Measurements from ENCODE around the gene PRR23E. TPM values are rescaled to one million over a fixed set of nuclear protein-coding genes. Genes with fewer than 3 reads are reported as not detected.

The PRR23E gene
- total RNA-seq, 4 donors from 2014 or later: not detected

GRCh38 chr3:127172211-127172610 lies 20.7 kb upstream of the PRR23E start:
- no peaks in the 10 kb centered on the region for H3K9me3 ChIP-seq
- H3K27me3 ChIP-seq: peaks cover 0 to 77% (median 0%) of the 10 kb centered on the region in 4 donors
- intact Hi-C loops (cut with DNase I): no loop called here
- H3K4me3 ChIP-seq: no peak overlapping the region
- TF ChIP-seq CTCF (IDR thresholded peaks at IDR 0.05): no peak
- TF ChIP-seq POLR2A (IDR thresholded peaks at IDR 0.05): no peak
- no peaks in the 10 kb centered on the region for H3K36me3 ChIP-seq
- DNase-seq: no peak
- WGBS, 2 donors: 75 to 78% methylated on average over 5 of the region's 5 CpGs
- no peak overlapping the region for H3K27ac ChIP-seq
- peaks cover 0 to 3% (median 0%) of the 10 kb centered on the region in 3 donors for H3K4me1 ChIP-seq

GRCh38 chr3:127172781-127173515 lies 20.0 kb upstream of the PRR23E start:
- Histone ChIP-seq H3K27me3 (peaks cover 0 to 70% (median 0%) of the 10 kb centered on the region in 4 donors), H3K27ac (no peak overlapping the region), H3K4me3 (no peak overlapping the region), H3K9me3 (no peaks in the 10 kb centered on the region), H3K36me3 (no peaks in the 10 kb centered on the region), H3K4me1 (peaks cover 0 to 3% (median 0%) of the 10 kb centered on the region in 3 donors)
- TF ChIP-seq POLR2A (IDR thresholded peaks at IDR 0.05) (no peak), CTCF (IDR thresholded peaks at IDR 0.05) (no peak)
- 36 to 39% methylated on average over 10 to 15 of the region's 22 CpGs for WGBS, 2 donors
- intact Hi-C loops (cut with DNase I): no loop called here
- DNase-seq: no peak

- Histone ChIP-seq H3K27me3 (peaks cover 0 to 63% (median 0%) of the 10 kb centered on the region in 4 donors), H3K4me1 (peaks cover 0 to 3% (median 0%) of the 10 kb centered on the region in 3 donors), H3K27ac (no peak overlapping the region), H3K36me3 (no peaks in the 10 kb centered on the region), H3K9me3 (no peaks in the 10 kb centered on the region), H3K4me3 (no peak overlapping the region)
- WGBS, 2 donors: 70 to 78% methylated on average over 5 of the region's 5 CpGs
- intact Hi-C loops (cut with DNase I): no loop called here
- TF ChIP-seq CTCF (IDR thresholded peaks at IDR 0.05): no peak
- TF ChIP-seq POLR2A (IDR thresholded peaks at IDR 0.05): no peak
- DNase-seq: no peak
Measured at GRCh38 chr3:127173516-127174166, 19.3 kb upstream of the PRR23E start.

- intact Hi-C loops (cut with DNase I): no loop called here
Measured at GRCh38 chr3:127174284-127174683, 18.6 kb upstream of the PRR23E start.

More at GRCh38 chr3:127174284-127174683, 18.6 kb upstream of the PRR23E start:
- Histone ChIP-seq H3K4me1 (peaks cover 0 to 3% (median 0%) of the 10 kb centered on the region in 3 donors), H3K4me3 (no peak overlapping the region), H3K27me3 (peaks cover 0 to 58% (median 0%) of the 10 kb centered on the region in 4 donors), H3K9me3 (no peaks in the 10 kb centered on the region), H3K27ac (no peak overlapping the region), H3K36me3 (no peaks in the 10 kb centered on the region)
- TF ChIP-seq POLR2A (IDR thresholded peaks at IDR 0.05) (no peak), CTCF (IDR thresholded peaks at IDR 0.05) (no peak)
- no peak for DNase-seq
- 59 to 100% methylated on average over 1 to 4 of the region's 4 CpGs for WGBS, 2 donors

All from esophagus squamous epithelium (tissue), 5 donors.